Esophagus mucosa (tissue), 1 donor: ENCODE measurements around the gene TSPOAP1. TPM values are rescaled to one million over a fixed set of nuclear protein-coding genes. Genes with fewer than 3 reads are reported as not detected.

Experiments
- ATAC-seq: fragments of 200-7000 bp; cut with Tn5 transposase; one replicate; pipeline ENCODE4 v1.9.1; 2020
- total RNA-seq: library from RNA; stranded (reverse); gene quantifications from one replicate; pipeline ENCODE4 v1.2.4, GENCODE V29; 2023
- donor health status: DM: yes; HTN: yes; CAD: no.

Gene TSPOAP1
- total RNA-seq, 1 donor from 2014 or later: 2.6 TPM

- peak; percentile 19 for ATAC-seq
Observed at GRCh38 chr17:58329035-58329809, 627 bp upstream of the TSPOAP1 start.

- no peak for ATAC-seq
Observed at GRCh38 chr17:58327363-58328194, 1.0 kb downstream of the TSPOAP1 start.

- no peak for ATAC-seq
Observed at GRCh38 chr17:58326609-58327362, 1.8 kb downstream of the TSPOAP1 start.

GRCh38 chr17:58325976-58326468 lies 2.6 kb downstream of the TSPOAP1 start:
- no peak for ATAC-seq

GRCh38 chr17:58325289-58325726 lies 3.3 kb downstream of the TSPOAP1 start:
- no peak for ATAC-seq

- peak; percentile 55 for ATAC-seq
Observed at GRCh38 chr17:58324409-58325288, 3.9 kb downstream of the TSPOAP1 start.

- ATAC-seq: no peak
Observed at GRCh38 chr17:58324056-58324408, 4.6 kb downstream of the TSPOAP1 start.

- ATAC-seq: no peak
Observed at GRCh38 chr17:58323366-58324055, 5.1 kb downstream of the TSPOAP1 start.

- ATAC-seq: no peak
Observed at GRCh38 chr17:58322581-58323185, 5.9 kb downstream of the TSPOAP1 start.

GRCh38 chr17:58321571-58322525 lies 6.7 kb downstream of the TSPOAP1 start:
- ATAC-seq: no peak

GRCh38 chr17:58320570-58321323 lies 7.8 kb downstream of the TSPOAP1 start:
- no peak for ATAC-seq

- ATAC-seq: no peak
Observed at GRCh38 chr17:58320163-58320558, 8.4 kb downstream of the TSPOAP1 start.

GRCh38 chr17:58319173-58320162 lies 9.1 kb downstream of the TSPOAP1 start:
- no peak for ATAC-seq

GRCh38 chr17:58318627-58319172 lies 9.9 kb downstream of the TSPOAP1 start:
- ATAC-seq: no peak

- peak; percentile 3 for ATAC-seq
Observed at GRCh38 chr17:58318065-58318481, 10.5 kb downstream of the TSPOAP1 start.

GRCh38 chr17:58317421-58318064 lies 11.1 kb downstream of the TSPOAP1 start:
- ATAC-seq: peak; percentile 81
